CD4-positive, alpha-beta T cell treated with Interleukin-21 for 1 hour (primary cell): ENCODE results near the gene PADI4.

ENCODE experiments used
- DNase-seq: peaks from one replicate; pipeline ENCODE4 v3.0.0-alpha.2; 2020

The PADI4 gene, protein sequence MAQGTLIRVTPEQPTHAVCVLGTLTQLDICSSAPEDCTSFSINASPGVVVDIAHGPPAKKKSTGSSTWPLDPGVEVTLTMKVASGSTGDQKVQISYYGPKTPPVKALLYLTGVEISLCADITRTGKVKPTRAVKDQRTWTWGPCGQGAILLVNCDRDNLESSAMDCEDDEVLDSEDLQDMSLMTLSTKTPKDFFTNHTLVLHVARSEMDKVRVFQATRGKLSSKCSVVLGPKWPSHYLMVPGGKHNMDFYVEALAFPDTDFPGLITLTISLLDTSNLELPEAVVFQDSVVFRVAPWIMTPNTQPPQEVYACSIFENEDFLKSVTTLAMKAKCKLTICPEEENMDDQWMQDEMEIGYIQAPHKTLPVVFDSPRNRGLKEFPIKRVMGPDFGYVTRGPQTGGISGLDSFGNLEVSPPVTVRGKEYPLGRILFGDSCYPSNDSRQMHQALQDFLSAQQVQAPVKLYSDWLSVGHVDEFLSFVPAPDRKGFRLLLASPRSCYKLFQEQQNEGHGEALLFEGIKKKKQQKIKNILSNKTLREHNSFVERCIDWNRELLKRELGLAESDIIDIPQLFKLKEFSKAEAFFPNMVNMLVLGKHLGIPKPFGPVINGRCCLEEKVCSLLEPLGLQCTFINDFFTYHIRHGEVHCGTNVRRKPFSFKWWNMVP

DNA sequence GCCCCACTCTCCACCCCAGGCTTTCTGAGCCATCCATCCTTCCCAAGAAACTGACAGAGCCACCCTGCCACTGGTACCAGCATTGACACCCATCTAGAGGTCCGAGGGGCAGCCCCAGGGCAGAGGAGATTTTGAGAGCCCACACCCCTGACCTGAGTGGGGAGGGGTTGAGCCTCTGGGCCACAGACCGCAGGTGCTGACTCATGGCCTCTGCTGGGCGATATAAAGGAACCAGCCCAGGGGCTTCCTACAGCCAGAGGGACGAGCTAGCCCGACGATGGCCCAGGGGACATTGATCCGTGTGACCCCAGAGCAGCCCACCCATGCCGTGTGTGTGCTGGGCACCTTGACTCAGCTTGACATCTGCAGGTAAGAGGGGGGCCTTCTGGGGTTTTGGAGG lies at the start of gene PADI4:
Gene PADI4 (plus strand): TSS at position 252 of the 400 bp plus-strand sequence. CDS start 26 bp downstream, at position 278.
- no peak for DNase-seq

DNA sequence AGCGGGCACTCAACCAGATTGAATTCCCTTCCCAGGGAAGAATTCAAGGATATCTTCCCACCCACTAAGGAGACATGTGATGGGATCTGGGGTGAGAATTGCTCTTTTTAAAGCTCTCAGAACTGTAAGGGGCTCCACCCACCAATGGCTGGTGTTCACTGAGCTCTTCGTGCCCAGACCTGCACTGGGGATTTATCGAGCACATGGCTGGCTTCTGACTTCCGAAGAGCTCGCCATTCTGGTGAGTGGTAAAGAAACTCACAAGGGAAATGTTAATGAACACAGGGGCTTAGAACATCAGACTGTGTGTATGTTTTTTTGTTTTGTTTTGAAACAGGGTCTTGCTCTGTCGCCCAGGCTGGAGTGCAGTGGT lies 49.3 kb upstream of the PADI4 start:
- DNase-seq: no peak

DNA sequence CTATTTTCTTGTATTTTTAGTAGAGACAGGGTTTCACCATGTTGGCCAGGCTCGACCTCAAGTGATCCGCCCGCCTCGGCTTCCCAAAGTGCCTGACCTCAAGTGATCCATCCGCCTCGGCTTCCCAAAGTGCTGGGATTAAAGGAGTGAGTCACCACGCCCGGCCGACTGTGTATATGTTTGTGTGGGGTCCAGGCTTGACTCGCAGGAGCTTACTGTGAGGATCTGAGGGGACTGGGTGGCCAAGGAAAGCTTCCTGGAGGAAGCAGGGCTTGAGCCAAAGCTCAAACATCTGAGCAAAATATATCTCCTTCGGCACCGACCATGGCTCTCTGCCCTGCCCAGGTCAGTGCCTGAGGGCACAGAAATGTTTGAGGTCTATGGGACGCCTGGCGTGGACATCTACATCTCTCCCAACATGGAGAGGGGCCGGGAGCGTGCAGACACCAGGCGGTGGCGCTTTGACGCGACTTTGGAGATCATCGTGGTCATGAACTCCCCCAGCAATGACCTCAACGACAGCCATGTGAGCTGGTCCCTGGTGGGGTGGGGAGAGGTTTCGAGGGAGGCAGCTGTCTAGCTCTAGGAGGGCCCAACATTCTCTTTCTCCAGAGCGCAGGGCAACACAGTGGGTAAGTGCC lies 48.6 kb upstream of the PADI4 start:
- no peak for DNase-seq

DNA sequence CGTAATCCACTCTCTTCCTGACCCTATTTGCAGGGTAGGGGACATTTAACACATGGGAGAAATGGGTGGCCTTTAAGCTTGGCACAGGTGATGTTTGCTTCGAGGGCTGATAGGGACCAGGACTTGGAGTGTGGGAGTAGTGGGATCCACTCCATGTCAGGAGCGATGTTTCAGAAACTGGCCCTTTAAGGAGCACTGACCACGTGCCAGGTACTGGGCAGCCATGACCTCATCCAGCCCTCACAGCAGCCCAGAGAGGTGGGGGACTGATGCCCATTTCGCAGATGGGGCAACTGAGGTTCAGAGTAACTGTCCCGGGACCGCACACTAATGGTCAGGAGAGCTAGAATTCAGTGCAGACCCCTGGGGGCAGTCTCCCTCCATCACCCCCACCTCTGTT lies 47.7 kb upstream of the PADI4 start:
- DNase-seq: no peak

DNA sequence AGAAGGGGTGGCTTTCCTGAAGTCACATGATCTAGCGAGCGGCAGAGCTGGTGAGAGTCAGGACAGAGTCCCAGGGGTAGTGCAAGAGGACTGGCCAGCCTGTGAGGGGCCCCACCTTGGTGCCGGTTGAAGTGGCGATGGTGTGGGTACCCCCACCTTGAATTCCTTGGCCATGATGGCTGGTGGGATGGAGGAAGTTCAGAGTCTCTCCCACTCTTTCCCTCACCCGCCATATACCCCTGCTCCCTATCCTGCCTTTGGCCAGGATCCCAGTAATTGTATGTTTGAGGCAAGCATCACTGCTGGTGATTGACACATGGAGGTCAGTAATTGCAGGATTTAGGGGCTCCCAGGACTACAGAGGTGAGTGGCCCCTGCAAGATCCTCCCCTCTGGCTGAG lies 47.3 kb upstream of the PADI4 start:
- no peak for DNase-seq

DNA sequence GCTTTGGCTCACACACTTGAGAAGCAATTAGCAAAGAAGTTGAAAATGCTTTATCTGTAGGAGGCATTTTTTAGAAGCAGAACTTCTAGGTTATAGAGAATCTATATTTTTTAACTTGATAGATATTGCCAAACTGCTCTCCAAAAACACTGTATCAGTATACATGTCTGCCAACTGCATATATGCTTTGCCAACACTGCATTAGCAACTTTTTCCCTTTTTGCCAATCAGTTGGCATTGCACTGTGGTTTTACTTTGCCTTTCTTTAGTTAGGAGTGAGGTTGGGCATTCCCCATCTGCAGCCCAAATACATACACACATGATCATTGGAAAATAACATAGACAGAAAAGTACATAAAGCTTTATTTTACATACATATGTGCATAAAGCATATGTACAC lies 44.1 kb upstream of the PADI4 start:
- DNase-seq: no peak

DNA sequence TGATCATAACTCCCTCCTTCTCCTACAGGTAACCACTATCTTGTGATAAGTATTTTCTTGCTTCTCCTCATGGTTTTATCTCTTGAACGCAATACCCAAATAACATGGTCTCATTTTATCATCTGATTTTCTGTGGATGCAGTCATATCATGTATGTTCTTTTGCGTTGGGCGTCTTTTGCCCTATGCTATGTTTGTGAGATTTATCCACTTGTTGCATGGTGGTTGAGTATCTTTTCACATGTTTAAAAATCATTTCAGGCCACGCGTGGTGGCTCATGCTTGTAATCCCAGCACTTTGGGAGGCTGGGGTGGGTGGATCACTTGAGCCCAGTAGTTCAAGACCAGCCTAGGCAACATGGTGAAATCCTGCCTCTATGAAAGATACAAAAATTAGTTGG lies 43.5 kb upstream of the PADI4 start:
- no peak for DNase-seq

DNA sequence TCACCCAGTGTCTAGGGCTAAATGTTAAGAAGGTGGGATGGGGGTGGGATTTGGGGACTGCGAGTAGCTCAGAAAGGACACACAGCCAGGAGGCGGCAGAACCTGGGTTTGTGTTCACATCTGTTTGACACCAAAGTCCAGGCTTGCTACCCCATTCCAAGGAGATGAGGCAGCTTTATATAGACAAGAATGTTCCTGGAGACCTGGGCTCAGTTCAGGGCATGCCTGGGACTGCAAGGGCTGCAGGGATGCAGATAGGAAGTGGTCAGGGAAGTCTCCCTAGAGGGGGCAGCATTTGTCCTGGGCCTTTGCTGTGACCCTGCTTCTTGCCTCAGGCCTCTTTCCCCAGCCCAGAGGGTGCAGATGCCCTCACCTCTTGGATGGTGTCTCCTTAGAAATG lies 42.8 kb upstream of the PADI4 start:
- no peak for DNase-seq

DNA sequence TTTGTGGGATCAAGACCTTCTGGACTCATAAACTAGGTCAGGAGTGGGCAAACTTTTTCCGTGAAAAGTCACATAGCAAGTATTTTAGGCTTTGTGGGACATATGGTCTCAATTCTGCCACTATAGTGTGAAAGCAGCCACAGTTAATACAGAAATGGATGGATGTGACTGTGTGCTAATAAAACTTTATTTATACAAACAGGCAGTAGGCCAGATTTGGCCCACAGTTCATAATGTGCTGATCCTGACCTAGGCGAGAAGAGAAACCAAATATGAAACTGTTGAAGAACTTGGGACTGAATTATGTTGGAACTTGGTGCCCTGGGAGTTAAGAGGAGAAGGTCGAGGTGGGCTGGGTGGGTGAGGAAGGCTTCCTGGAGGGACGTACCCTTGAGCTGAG lies 42.0 kb upstream of the PADI4 start:
- no peak for DNase-seq

DNA sequence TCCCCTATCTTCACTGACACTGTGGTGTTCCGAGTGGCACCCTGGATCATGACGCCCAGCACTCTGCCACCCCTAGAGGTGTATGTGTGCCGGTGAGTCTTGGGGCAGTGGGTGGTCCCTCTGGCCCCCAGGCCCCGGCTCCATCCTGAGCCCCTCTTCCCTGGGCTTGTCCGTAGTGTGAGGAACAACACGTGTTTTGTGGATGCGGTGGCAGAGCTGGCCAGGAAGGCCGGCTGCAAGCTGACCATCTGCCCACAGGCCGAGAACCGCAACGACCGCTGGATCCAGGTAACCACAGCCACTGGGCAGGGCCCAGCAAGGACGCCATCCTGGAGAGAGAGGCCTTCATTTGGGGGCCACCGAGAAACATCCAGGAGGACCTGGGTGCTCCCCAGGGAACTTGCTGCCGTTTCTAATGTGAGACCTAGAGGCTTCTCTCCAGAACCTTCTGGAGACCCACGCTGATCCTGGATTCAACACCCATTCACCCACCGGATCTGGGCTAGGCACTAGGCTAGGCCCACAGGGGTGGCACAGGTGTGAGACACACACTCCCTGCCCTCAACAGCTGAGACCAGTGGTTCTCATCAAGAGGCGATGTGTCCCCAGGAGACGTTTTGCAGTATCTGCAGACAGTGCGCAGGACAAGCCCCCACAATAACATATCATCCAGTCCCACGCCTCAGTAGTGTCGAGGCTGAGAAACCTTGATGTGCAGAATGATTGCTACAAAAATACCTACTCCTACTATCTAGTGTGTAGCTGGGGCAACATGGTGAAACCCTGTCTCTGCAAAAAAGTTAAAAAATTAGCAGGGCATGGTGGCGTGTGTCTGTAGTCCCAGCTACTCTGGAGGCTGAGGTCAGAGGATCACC lies 36.9 kb upstream of the PADI4 start:
- DNase-seq: no peak

DNA sequence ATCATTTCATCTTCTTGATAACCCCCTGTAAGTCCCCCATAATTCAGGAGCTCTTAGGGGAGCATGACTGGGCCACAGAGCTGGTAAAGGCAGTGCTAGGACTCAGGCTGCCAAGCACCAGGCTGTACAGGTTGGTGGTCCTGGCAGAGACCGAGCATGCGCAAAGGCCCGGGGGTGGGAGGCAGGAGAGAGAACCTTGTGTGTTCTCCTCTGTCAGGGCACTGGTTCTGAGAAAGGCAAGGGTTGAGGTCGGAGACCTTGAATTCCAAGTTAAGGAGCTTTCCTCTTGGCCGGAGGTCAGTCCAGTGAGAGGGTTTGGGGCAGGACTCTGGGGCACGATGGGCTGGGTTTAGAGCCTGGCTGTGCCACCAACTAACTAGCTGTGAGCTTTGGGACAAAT lies 35.9 kb upstream of the PADI4 start:
- DNase-seq: no peak

DNA sequence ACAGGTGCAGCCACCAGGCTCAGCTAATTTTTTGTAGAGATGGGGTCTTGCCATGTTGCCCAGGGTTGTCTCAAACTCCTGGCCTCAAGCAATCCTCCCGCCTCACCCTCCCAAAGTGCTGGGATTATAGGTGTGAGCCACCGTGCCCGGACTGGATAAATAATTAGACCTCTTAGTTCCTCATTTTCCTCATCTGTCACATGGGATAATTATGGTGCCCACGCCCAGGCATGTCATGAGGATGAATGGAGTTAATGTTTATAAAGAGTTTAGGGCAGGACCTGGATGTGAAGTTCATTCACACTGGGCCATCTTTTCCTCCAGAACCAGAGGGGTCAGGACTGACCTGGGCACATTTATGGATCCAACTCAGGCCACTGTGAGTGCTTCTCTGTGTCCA lies 35.4 kb upstream of the PADI4 start:
- no peak for DNase-seq

DNA sequence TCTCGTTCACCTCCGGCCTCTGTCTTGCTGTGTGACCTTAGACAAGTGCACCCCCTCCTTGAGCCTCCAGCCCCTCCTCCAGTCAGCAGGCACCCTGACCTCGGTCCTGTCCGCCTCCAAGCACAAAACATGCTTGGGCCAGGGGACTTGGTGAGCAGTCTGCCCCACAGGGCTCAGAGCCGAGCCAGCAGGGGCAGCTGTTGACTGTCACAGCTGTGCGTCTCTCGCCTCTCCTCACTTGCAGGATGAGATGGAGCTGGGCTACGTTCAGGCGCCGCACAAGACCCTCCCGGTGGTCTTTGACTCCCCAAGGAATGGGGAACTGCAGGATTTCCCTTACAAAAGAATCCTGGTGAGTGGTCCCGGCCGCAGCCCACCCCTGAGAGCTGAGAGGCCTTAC lies 34.9 kb upstream of the PADI4 start:
- no peak for DNase-seq

DNA sequence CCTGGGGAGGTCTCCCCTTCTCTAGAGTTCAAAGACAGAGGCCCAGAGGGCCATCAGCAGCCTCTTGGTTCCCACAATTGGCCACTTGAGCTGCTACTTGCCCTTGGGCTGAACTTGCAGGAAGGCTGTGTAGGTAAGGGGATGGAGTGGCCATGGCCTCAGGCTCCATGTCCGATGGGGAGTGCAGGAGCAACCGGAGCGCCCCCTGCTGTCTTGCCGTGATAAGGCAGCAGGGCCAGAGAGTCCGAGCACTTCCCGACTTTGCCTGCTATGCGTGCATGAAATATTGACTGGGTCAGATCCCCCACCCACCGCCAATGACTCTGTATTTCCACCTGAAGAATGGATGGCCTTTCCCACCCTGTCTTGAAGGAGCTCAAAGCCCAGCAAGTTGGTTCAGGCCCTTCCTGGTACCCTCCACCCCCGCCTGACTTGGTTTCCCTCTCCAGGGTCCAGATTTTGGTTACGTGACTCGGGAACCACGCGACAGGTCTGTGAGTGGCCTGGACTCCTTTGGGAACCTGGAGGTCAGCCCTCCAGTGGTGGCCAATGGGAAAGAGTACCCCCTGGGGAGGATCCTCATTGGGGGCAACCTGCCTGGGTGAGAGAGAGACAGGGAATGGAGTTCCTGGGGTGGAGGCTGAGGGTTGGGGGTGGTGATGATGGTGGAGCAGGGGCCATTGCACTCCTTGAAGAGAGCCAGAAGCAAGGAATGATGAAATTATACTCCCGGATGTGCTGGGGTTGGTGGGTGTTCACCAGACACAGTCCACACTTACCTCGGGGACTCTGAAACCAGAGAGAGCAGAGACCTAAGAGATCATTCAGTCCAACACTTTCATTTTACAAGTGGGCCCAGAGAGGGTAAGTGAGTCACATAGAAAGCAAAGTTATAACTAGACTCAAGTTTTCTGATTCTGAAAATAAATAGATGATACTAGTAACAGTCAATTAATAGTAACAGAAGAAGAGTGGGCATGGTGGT lies 33.5 kb upstream of the PADI4 start:
- DNase-seq: peak; percentile 5

DNA sequence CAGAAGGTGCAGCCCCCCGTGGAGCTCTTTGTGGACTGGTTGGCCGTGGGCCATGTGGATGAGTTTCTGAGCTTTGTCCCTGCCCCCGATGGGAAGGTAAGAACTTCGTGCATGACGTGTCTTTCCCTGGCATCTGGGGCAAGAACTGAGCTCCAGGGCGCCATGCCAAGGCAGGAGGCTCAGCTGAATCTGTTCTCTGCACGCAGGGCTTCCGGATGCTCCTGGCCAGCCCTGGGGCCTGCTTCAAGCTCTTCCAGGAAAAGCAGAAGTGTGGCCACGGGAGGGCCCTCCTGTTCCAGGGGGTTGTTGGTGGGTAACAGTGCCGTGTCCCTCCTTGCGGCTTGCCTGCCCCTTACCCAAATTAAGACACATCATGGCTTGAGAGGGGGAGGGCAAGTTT lies 31.4 kb upstream of the PADI4 start:
- DNase-seq: no peak

DNA sequence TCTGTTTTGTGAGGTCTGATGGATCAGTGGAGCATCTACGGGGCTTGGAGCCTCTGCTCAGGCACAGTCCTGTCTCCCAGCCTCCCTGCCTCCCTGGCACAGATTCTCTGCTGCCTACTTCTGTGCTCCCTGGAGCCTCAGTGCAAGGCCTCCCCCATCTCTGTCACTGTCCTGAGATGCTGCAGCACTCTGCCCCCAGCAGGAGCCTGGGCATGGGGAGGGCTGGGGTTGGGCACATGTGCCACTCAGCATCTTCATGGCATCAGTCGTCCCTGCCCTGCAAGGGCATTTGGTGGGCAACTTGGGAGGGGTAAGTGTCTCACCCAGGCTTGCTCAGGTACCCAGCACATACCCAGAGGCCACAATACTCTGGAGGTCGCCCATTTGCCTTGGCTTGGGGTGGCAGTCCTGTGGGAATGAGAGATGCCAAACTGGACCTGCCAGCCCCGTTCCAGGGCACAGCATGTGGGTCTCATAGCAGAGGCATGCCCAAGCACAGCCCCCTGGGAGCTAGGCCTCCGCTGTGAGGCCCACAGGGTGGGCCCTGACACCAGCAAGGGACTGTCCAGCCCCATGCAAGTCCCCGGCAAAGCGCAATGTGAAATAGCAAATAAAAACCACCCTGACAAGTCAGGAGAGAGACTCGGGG lies 30.4 kb upstream of the PADI4 start:
- no peak for DNase-seq

DNA sequence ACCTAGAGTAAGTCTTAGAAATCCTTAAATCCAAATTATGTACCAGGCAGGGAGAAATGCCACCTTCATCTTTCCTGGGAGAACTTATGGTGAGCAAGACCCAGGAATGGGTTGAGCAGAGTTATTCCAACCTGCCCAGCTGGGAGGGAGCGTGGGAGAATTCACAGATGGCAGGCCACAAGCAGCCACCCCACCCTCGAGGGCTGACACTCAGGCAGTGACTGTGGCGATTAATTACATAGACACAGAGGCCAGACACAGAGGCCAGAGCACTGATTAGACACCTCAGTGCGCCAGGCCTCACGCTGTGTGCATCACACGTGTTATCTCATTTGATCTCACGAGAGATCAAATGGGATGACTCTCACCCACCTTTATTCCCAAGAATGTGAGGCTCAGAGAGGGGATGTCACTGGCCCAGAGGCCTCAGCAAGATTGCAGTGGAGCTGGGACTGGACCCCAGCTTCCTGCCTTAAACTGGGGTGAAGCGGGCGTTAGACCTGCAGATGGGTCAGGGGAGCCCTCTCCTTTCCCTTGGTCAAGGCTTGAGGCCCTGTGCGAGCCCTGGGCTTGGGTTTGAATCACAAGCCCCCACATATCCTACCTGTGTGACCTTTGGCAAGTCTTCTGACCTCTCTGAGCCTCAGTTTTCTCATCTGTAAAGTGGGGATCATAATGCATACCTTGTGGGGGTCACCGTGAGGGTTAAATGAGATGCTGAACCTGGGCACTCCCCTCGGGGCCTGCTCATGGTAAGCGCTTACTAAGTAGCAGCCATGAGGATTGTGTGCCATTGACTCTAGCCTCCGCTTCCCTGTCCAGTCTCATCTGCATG lies 28.8 kb upstream of the PADI4 start:
- DNase-seq: no peak

DNA sequence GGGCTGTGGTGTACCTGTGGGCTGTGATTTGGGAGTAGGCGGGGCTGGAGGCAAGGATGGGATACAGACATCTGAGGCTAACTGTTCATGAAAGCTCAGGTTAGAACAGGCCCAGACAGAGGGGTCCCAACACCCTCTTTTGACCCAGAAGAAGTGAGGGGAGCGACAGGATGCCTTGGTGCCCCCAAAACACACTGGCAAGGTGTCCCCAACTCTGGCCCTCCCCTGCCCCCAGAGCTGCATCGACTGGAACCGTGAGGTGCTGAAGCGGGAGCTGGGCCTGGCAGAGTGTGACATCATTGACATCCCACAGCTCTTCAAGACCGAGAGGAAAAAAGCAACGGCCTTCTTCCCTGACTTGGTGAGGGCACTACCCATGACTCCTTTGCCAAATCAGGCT lies 27.6 kb upstream of the PADI4 start:
- no peak for DNase-seq

DNA sequence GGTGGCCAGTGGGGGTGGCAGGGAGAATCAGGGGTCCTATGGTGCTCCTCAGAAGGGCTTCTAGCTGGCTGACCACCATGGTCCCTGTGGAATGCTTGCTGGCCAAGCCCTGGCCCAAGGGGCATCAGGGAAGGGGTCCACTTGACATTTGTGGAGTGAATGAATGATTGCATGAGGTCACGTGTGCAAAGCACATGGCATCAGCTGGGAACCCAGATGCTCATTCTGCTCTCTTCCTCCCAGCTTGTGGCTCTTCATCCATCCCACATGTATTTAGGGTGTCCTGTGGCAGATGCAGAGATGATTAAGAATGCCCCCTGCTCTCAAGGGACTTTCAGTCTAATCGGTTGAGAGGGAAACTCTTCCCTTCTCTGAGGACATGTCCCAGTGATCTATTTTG lies 27.1 kb upstream of the PADI4 start:
- no peak for DNase-seq

DNA sequence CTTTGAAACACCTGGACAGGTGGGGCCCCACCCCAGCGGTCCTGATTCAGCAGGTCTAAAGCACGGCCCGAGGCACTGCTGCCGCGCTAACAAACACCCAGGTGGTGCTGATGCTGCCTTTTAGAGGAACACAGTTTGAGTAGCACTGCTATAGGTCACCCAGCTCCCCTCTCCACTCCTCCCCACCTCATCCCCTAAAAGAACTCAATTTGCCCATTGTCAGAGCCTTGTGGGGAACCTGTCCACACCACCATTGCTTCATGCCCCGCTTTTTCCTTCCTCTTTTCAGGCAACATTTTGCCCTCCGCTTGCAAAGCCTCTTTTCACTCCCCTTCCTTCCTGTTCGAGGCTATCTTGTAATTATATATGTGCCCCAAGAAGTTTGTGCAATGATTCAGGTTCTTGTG lies 26.2 kb upstream of the PADI4 start:
- peak; percentile 4 for DNase-seq

DNA sequence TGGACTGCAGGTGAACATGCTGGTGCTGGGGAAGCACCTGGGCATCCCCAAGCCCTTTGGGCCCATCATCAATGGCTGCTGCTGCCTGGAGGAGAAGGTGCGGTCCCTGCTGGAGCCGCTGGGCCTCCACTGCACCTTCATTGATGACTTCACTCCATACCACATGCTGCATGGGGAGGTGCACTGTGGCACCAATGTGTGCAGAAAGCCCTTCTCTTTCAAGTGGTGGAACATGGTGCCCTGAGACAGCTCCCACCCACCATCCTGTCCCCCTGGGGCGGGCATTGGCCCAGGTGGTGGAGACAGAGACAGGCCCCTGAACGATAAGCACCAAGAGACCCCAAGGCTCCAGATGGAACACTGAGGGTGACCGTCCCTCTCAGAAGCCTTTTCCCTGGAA lies 25.2 kb upstream of the PADI4 start:
- no peak for DNase-seq
